HG03045 (cell line): ENCODE measurements around the gene MXRA7.
A peak's percentile ranks its signal among the peaks of the same experiment; 100 is the strongest.
"Not testable (repeated sequence)": the region's sequence is repeated elsewhere in the genome, so short reads cannot be mapped to it uniquely, and the experiment has no call there.

Source experiments
- ATAC-seq: cut with Tn5 transposase; IDR thresholded peaks from one replicate; pipeline ENCODE4 v1.9.1; 2021; ENCODE audit warnings: mild to moderate bottlenecking, moderate library complexity; ENCODE audit not compliant: unreplicated experiment

Gene MXRA7, protein sequence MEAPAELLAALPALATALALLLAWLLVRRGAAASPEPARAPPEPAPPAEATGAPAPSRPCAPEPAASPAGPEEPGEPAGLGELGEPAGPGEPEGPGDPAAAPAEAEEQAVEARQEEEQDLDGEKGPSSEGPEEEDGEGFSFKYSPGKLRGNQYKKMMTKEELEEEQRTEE

GRCh38 chr17:76710863-76711611, at the start of gene MXRA7:
TSS of gene MXRA7 (minus strand) at chr17:76710965. CDS start at chr17:76710946, 19 bp downstream.
- ATAC-seq = peak; percentile 59

DNA sequence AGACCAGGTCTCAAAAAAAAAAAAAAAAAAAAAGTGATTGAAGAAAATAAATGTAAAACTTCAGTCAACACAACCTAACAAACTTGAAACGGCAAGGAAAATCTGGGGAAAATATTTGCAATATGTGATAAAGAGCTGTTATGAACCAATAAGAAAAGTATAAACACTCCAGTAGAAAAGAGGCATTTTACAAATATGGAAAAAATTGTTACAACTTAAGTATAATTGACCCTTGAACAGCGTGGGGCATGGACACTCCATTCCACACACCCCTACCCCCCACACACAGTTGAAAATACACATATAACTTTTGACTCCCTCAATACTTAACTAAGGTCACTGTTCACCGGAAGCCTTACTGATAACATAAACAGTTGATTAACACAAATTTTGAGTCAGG, 47.8 kb upstream of the MXRA7 start:
- ATAC-seq = no peak

DNA sequence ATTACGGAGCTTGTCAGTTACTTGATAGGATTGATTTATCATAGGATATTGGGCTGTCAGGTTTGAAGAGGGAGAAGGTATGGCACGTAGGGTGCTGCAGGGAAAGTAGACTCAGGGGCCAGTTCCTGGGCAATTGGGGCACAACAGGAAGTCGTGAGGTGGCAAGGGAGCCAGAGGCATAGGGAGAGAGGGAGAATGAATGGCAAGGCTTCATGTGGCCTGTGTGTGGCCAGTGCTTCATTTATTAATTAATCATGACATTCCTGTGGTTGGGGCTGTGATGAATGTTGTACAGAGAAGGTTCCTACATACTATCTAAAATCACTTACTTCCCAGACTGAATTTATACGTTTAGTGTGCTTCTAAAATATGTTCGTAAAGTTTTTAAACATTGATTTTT, 46.5 kb upstream of the MXRA7 start:
- no peak for ATAC-seq

- ATAC-seq = no peak
These were observed 44.5 kb upstream of the MXRA7 start for GRCh38 chr17:76755285-76755684.

GRCh38 chr17:76753061-76753961, 42.5 kb upstream of the MXRA7 start:
- ATAC-seq = no peak

DNA sequence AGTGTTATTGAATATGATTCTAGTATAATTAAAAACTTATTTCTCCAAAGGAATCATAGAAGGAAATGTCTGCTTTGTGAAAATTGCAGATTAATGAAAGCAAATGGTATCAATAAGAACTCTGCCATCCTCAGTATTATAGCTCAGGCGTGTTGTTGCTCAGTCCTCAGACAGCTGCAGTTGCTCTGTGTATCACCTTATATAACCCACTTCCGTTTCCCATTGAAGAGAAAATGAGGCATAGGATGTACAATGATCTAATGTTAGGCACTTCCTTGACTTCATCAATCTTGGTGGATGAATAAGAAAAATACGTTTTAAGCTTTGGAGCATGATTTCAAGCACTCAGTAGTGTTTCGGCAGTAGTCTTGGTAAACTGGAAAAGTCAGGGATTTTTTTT, 41.2 kb upstream of the MXRA7 start:
- no peak for ATAC-seq

- no peak for ATAC-seq
These were observed 40.7 kb upstream of the MXRA7 start for GRCh38 chr17:76751416-76751993.

- ATAC-seq = no peak
These were observed 37.9 kb upstream of the MXRA7 start for GRCh38 chr17:76748657-76749056.

DNA sequence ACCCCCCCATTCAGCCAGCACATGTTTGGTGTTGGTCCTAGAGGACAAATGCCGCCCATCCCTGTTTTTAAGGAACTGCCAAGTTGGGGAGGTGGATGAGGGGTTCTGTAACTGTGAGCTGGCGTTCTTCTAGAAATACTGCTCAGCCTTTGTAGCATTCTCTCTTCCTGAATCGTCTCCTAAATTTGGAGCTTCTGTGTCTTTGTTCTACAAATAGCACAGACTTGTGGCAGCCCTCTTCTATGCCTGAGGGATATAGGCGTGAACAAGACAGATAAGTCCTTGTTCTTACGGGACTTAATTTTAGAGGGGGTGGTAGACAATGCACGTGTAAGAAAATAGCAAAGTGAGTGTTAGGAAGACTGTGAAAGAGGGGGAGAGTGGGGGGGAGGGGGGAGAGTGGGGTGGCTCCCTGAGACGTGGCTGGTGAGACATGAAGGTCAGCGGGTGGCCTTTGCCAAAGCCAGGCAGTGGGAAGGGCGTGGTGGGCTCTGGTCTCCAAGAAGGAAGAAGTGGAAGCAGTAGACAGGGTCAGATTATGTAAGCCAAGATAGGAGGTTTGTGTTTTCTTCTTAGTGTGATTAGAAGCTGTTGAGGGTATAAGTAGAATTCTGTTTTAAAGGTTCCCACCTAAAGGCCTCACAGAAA, 37.1 kb upstream of the MXRA7 start:
- ATAC-seq = no peak

DNA sequence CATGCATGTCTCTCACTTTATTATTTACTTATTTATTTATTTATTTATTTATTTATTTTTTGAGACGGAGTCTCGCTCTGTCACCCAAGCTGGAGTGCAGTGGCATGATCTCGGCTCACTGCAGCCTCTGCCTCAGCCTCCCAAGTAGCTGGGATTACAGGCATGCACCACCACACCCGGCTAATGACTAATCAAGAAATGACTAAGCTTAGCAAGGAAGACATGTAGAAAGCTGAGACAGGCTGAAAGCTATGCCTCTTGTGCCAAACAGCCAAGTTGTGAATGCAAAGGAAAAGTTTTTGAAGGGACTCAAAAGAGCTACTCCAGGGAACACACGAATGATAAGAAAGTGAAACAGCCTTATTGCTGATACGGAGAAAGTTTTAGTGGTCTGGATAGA, 35.0 kb upstream of the MXRA7 start:
- not testable (repeated sequence) for ATAC-seq

- no peak for ATAC-seq
These were observed 34.0 kb upstream of the MXRA7 start for GRCh38 chr17:76744747-76745146.

GRCh38 chr17:76742958-76743357, 32.2 kb upstream of the MXRA7 start:
- ATAC-seq = no peak

DNA sequence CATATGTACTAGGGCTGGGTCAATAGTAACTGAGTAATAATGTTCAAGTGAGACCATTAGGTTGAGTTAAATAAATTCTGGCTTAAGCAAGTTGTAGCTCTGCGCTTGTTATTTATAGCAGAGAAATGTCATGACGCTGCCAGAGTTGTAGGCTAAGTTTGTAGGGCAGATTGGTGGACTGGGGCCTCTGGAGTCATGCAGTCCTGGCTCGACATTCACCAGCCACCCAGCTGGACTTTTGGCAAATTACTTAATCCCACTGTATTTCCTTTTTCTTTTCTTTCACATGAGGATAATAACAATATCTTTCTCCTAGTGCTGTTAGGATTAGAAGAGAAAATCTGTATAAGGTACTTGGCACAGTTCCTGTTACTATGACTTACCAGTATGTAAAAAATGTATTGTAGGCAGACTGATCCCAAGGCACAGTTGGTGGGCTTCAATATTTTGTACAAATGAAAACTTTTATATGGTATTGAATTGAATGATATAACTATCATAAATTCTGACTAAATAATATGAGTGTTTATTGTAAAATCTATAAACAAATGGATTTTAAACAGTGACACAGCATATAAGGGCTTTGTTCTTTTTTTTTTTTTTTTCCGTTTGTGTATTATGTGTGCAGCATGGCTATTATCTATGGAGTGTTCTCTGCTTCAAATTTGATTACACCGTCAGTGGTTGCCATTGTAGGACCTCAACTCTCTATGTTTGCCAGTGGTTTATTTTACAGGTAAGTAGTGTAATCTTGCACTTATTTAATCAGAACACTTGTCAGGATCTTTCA, 29.8 kb upstream of the MXRA7 start:
- no peak for ATAC-seq

- ATAC-seq = not testable (repeated sequence)
These were observed 28.9 kb upstream of the MXRA7 start for GRCh38 chr17:76739568-76740115.

DNA sequence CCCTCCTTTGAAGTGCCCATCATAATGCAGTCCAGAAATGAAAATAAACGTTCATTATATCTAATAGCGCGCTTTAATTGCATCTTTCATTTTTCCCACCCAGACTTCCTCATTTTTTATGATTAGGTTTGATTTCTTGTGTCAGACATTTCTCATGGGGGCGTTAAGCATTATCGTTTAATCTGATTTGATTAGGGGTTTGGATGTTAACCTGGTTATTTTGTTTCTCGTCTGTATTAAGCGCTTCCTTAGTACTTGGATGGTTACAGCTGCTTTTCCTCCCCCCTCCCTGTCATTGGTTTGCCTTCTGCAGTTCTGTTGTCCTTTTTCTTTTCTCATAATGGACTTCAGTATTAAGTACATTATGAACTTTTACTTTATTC, 27.7 kb upstream of the MXRA7 start:
- no peak for ATAC-seq

GRCh38 chr17:76737676-76738467, 27.1 kb upstream of the MXRA7 start, which contains the start of gene MFSD11:
TSS of gene MFSD11 (plus strand) at chr17:76738119. CDS start at chr17:76738353, 234 bp downstream.
- ATAC-seq = peak; percentile 57

GRCh38 chr17:76737082-76737675, 26.4 kb upstream of the MXRA7 start, which contains the start of gene SRSF2:
TSS of gene SRSF2 (minus strand) at chr17:76737331. CDS start at chr17:76737160, 171 bp downstream.
- peak; percentile 64 for ATAC-seq

- peak; percentile 21 for ATAC-seq
These were observed 25.8 kb upstream of the MXRA7 start for GRCh38 chr17:76736349-76737081.
